ENCODE data around the gene ADAD2.

DNA sequence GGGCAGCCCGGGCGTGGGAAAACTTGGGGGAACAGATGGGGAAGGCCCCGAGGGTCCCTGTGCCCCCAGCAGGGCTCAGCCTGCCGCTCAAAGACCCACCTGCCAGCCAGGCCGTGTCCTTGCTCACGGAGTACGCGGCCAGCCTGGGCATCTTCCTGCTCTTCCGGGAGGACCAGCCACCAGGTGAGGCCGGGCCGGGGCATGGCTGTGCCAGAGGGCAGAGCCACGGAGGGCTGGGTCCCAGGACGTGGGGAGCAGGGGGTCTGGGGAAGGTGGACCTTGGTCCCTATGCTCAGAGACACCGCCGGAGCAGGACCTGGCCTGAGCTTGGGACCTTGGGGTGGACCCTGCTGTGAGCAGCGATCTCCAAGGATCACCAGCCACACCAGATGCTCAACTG lies 509 bp downstream of the ADAD2 start:
- TF ChIP-seq, protein P1, sequence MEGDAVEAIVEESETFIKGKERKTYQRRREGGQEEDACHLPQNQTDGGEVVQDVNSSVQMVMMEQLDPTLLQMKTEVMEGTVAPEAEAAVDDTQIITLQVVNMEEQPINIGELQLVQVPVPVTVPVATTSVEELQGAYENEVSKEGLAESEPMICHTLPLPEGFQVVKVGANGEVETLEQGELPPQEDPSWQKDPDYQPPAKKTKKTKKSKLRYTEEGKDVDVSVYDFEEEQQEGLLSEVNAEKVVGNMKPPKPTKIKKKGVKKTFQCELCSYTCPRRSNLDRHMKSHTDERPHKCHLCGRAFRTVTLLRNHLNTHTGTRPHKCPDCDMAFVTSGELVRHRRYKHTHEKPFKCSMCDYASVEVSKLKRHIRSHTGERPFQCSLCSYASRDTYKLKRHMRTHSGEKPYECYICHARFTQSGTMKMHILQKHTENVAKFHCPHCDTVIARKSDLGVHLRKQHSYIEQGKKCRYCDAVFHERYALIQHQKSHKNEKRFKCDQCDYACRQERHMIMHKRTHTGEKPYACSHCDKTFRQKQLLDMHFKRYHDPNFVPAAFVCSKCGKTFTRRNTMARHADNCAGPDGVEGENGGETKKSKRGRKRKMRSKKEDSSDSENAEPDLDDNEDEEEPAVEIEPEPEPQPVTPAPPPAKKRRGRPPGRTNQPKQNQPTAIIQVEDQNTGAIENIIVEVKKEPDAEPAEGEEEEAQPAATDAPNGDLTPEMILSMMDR (IDR thresholded peaks at IDR 0.05): no peak
- no peak for TF ChIP-seq POLR2A (IDR thresholded peaks at IDR 0.05)
